Esophagus muscularis mucosa (tissue), 4 donors: ENCODE measurements around the gene CTXN3. TPM values are rescaled to one million over a fixed set of nuclear protein-coding genes. Genes with fewer than 3 reads are reported as not detected.

Experiments
- DNase-seq: peaks from one replicate; pipeline ENCODE4 v3.0.0-alpha.2; 2017; ENCODE audit errors: extremely low spot score
- H3K27ac ChIP-seq, 4 donors: fragments of 200-600 bp; sonication (generic); replicated peaks in 1 of 4; 1 replicate in 3 of 4; 2 replicates in 1 of 4; pipeline ENCODE4 v1.5.1; 2016 to 2019; ENCODE audit warnings: mild to moderate bottlenecking in 1 of 4
- H3K27me3 ChIP-seq, 4 donors: fragments of 200-600 bp; sonication (generic); one replicate each; pipeline versions ENCODE4 v1.5.1 to v1.6.0; 2016 to 2019
- H3K36me3 ChIP-seq, 4 donors: fragments of 200-600 bp; sonication (generic); one replicate each; pipeline ENCODE4 v1.5.1; 2016 to 2019
- H3K4me1 ChIP-seq, 4 donors: fragments of 200-600 bp; sonication (generic); one replicate each; pipeline ENCODE4 v1.5.1; 2016 to 2019
- H3K4me3 ChIP-seq, 4 donors: fragments of 200-600 bp; sonication (generic); 1 replicate in 2 of 4; 2 replicates in 2 of 4; pipeline ENCODE4 v1.5.1; 2016 to 2019; ENCODE audit warnings: mild to moderate bottlenecking in 4 of 4, moderate library complexity in 1 of 4
- H3K9me3 ChIP-seq, 4 donors: fragments of 200-600 bp; sonication (generic); 1 replicate in 3 of 4; 2 replicates in 1 of 4; pipeline ENCODE4 v1.5.1; 2016 to 2019
- EP300 ChIP-seq: sonication (generic); formaldehyde crosslinking; IDR thresholded peaks from one replicate; pipeline ENCODE4 v1.6.1; 2017; ENCODE audit warnings: antibody characterized with exemption
- POLR2A ChIP-seq: fragments of 450-650 bp; IDR thresholded peaks from one replicate; pipeline ENCODE4 v1.6.1; 2017; ENCODE audit warnings: antibody characterized with exemption, moderate library complexity, mild to moderate bottlenecking, low read depth
- POLR2AphosphoS5 ChIP-seq, 2 donors: sonication (generic); formaldehyde crosslinking; IDR thresholded peaks; one replicate each; pipeline ENCODE4 v1.6.1; 2017; ENCODE audit warnings: antibody characterized with exemption in 2 of 2
- WGBS: methylation state at CpG from one replicate; pipeline ENCODE4 v1.1.5; 2018; 5-methylcytosine and 5-hydroxymethylcytosine counted together
- intact Hi-C: fragments of 100-400 bp; cut with DNase I; formaldehyde crosslinking; loops from one replicate; pipeline ENCODE4 v1.15.1; 2023
- total RNA-seq, 4 donors: library from RNA; depleted of rRNA; stranded (reverse); fragments of >200 nt; gene quantifications; one replicate each; pipeline versions ENCODE4 v1.1.0 to v1.2.1, GENCODE V29; 2016
- TF ChIP-seq, protein P1 (sequence below), 3 experiments: fragments of 200-600 bp in 2 of 3; fragments of 450-650 bp in 1 of 3; sonication (generic) in 2 of 3; IDR thresholded peaks; one replicate each; pipeline ENCODE4 v1.5.1; 2017 to 2019; ENCODE audit warnings: antibody characterized with exemption in 3 of 3, mild to moderate bottlenecking in 2 of 3, moderate library complexity in 1 of 3

The CTXN3 gene
- total RNA-seq, 4 donors from 2014 or later = not detected

DNA sequence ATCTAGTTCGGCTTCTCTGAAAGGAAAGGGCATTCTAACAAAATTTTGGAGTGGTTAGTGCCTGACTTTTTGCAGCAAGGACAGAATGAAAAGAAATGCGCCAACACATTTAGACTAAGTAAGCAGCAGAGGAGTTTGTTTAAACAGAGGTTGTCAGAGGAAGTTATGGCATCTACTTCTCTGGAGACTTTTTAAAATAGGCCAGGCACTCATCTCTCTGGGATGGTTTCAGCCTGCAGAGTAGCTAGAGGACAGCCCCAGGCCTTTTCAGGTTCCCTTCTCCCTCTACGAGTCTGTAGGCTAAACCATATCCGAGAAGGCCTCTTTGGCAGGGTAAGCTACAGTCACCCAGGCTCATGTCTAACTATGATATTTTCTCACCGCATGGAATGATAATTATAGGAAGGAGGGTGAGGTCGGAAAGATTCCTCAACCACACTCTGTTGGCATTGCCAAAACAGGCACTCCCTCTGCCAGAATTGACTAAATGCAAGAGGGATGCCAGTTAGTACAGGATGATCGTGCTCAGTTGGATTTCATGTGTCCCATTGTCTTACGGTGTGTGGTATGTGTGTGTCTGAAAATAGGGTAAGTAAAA lies 1.4 kb upstream of the CTXN3 start:
- no peaks in the 10 kb centered on the region for H3K36me3 ChIP-seq
- peaks cover 14 to 88% (median 81%) of the 10 kb centered on the region in 4 donors for H3K4me1 ChIP-seq
- no peaks in the 10 kb centered on the region for H3K9me3 ChIP-seq
- no peak for DNase-seq
- H3K4me3 ChIP-seq = no peak overlapping the region
- intact Hi-C loops = no loop called here
- peak overlapping the region; percentile 72 to 84 (median 80) for H3K27ac ChIP-seq
- WGBS = 51% methylated on average over 8 of the region's 8 CpGs
- TF ChIP-seq, protein P1, sequence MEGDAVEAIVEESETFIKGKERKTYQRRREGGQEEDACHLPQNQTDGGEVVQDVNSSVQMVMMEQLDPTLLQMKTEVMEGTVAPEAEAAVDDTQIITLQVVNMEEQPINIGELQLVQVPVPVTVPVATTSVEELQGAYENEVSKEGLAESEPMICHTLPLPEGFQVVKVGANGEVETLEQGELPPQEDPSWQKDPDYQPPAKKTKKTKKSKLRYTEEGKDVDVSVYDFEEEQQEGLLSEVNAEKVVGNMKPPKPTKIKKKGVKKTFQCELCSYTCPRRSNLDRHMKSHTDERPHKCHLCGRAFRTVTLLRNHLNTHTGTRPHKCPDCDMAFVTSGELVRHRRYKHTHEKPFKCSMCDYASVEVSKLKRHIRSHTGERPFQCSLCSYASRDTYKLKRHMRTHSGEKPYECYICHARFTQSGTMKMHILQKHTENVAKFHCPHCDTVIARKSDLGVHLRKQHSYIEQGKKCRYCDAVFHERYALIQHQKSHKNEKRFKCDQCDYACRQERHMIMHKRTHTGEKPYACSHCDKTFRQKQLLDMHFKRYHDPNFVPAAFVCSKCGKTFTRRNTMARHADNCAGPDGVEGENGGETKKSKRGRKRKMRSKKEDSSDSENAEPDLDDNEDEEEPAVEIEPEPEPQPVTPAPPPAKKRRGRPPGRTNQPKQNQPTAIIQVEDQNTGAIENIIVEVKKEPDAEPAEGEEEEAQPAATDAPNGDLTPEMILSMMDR (IDR thresholded peaks at IDR 0.05) = no peak
- TF ChIP-seq POLR2AphosphoS5 (IDR thresholded peaks at IDR 0.05) = peak in 1 of 2 donors; percentile 19
- H3K27me3 ChIP-seq = no peaks in the 10 kb centered on the region

DNA sequence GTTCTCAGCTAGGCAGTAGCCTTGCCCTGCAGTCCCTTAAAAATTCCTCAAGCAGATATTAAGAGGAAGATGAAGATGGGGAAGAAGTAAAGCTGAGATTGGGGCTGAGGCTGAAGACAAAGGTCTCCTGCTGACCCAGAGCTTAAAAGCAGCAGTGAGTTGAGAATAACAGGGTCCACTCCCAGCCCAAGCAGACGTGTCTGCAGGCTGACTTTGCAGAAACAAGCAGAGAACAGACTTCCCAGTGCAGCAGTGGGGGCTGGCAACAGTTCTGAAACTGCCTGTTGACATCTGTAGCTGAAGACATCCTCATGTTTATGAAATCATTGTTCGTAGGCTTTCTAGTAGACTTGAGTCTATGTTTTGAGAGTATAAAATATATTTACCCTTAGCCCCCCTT lies 1.1 kb downstream of the CTXN3 start:
- H3K4me3 ChIP-seq = no peak overlapping the region
- no peaks in the 10 kb centered on the region for H3K9me3 ChIP-seq
- H3K36me3 ChIP-seq = no peaks in the 10 kb centered on the region
- no peak for DNase-seq
- H3K4me1 ChIP-seq = peaks cover 11 to 67% (median 62%) of the 10 kb centered on the region in 4 donors
- TF ChIP-seq POLR2AphosphoS5 (IDR thresholded peaks at IDR 0.05) (no peak), POLR2A (no peak), EP300 (no peak)
- TF ChIP-seq, protein P1 (IDR thresholded peaks at IDR 0.05) = no peak
- WGBS = 5% methylated on average over 2 of the region's 2 CpGs
- H3K27me3 ChIP-seq = no peaks in the 10 kb centered on the region
- peak overlapping the region; percentile 58 to 84 (median 60) for H3K27ac ChIP-seq
- intact Hi-C loops = no loop called here

DNA sequence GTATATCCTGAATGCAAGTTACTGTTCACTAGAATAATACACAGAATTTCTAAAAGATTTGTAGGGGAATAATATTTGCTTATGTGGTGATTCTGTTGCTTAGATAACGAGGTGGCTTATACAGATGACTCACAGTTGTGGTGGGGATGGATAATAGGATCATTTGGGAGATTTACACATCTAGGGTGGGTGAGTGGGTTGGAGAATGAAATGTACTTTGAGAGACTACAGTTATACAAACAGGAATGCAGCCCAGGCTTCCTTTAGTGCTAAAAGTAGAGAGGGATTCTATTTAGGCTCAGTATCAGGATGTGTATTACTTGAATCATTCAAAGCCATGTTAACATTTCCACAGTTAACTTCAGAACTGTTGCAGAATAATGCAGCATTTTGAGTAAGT lies 1.8 kb downstream of the CTXN3 start:
- H3K4me1 ChIP-seq = peaks cover 11 to 61% (median 56%) of the 10 kb centered on the region in 4 donors
- intact Hi-C loops = no loop called here
- no peaks in the 10 kb centered on the region for H3K27me3 ChIP-seq
- WGBS = 34% methylated on average over 1 of the region's 1 CpG
- TF ChIP-seq EP300 (no peak), POLR2A (no peak), POLR2AphosphoS5 (IDR thresholded peaks at IDR 0.05) (no peak)
- TF ChIP-seq, protein P1 (IDR thresholded peaks at IDR 0.05) = no peak
- no peaks in the 10 kb centered on the region for H3K36me3 ChIP-seq
- no peak overlapping the region for H3K4me3 ChIP-seq
- H3K9me3 ChIP-seq = no peaks in the 10 kb centered on the region
- H3K27ac ChIP-seq = peak overlapping the region; percentile 58 to 84 (median 60)
- DNase-seq = no peak

DNA sequence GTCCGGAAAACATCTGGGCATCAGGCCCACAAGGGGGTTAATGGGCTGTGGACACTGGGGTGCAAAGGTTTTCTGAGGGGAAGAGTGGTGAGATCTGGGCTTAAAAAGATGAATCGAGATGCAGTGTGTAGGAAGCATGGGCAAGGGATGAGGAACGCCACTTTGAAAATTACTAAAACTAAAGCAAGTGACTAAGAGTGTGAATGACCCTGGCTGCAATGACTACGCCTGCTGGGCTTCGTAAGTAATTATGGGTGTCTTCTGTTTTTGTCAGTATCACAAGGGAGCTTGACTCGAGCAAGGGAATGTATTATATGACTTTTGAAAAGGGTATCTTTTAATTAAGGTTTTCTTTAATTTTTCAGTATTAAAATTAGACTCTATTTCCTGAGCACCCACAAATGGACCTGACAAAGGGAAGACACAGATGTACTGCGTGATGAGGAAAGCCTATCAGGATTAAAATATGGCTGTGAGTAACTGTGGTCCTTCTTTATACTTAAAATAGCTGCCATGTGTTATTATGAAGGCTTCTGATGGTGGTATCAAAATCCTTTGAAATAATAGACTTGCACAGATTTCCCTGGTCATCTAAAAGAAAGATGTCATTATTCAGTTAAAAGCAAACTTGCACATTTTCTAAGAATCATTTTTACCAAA lies 4.2 kb downstream of the CTXN3 start:
- Histone ChIP-seq H3K9me3 (no peaks in the 10 kb centered on the region), H3K27ac (no peak overlapping the region), H3K36me3 (no peaks in the 10 kb centered on the region), H3K4me3 (no peak overlapping the region), H3K27me3 (no peaks in the 10 kb centered on the region), H3K4me1 (peaks cover 11 to 42% (median 31%) of the 10 kb centered on the region in 4 donors)
- intact Hi-C loops = no loop called here
- TF ChIP-seq POLR2AphosphoS5 (IDR thresholded peaks at IDR 0.05) = no peak
- TF ChIP-seq, protein P1 (IDR thresholded peaks at IDR 0.05) = no peak
- TF ChIP-seq EP300 = no peak
- no peak for TF ChIP-seq POLR2A
- 94% methylated on average over 7 of the region's 7 CpGs for WGBS
- no peak for DNase-seq
